GM19238 (cell line): ENCODE data around the gene SMIM11.
"Not testable (repeated sequence)": the region's sequence is repeated elsewhere in the genome, so short reads cannot be mapped to it uniquely, and the experiment has no call there.

Experiments
- DNase-seq: peaks from one replicate; pipeline ENCODE4 v3.0.0; 2011; ENCODE audit warnings: low spot score; ENCODE audit not compliant: insufficient read length

The SMIM11 gene

GRCh38 chr21:34417448-34418077, 42.3 kb downstream of the SMIM11 start:
- DNase-seq: not testable (repeated sequence)

GRCh38 chr21:34423805-34424204, 48.5 kb downstream of the SMIM11 start, which contains the start of gene SMIM34:
SMIM34 (minus strand) TSS chr21:34423951; CDS start chr21:34423839, 112 bp downstream.
- not testable (repeated sequence) for DNase-seq

- not testable (repeated sequence) for DNase-seq
Measured at GRCh38 chr21:34427339-34427738, 52.0 kb downstream of the SMIM11 start.

- not testable (repeated sequence) for DNase-seq
Measured at GRCh38 chr21:34428441-34428840, 53.1 kb downstream of the SMIM11 start.

- not testable (repeated sequence) for DNase-seq
Measured at GRCh38 chr21:34429710-34430109, 54.4 kb downstream of the SMIM11 start.
